DMS53 treated with DMSO at 0.1 percent for 48 hours (cell line): Measurements from ENCODE around the gene CELA3A.
"Not testable (repeated sequence)": the region's sequence is repeated elsewhere in the genome, so short reads cannot be mapped to it uniquely, and the experiment has no call there.

Experiments used
- DNase-seq: peaks from one replicate; lab custom pipeline; 2025; ENCODE audit not compliant: unreplicated experiment; lab: John Stamatoyannopoulos, UW

The CELA3A gene

GRCh38 chr1:22001409-22001808 is at the start of gene CELA3A:
CELA3A (plus strand) TSS chr1:22001657; CDS start chr1:22001675, 18 bp downstream.
- DNase-seq: no peak

DNA sequence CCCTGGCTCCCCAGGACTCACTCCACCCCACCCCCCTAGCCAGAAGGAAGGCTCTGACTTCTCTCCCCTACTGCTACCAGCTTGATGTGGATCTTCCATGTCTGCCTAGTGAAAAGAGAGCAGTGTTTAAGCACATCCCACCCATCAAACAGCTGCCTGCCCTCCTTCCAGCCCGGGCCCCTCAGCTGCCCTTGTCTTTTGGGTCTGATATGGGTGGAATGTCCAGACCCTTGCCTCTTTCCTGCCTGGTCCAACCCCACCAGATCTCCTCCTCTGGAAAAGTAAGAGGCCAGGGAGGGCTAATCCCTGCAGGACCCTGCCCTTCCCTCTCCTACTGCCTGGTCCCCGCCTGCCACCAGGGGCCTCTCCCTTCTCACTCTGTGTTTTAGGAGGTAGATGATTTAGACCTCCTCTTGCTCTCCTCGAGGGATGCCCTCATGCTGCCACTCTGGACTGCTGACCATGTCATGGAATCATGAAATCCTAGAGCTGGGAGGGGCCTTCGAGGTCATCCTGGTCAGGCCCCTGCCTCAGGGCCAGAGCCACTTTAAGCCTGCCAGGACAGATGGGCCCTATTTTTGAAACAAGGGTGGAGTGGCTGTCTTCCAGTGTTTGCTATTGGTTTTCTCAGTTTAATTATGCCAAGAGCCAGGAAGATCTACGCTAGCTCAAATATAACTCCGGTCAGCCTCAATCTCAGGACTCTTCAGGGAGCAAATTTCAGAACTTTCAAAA is 48.5 kb upstream of the CELA3A start:
- no peak for DNase-seq

- DNase-seq: no peak
Observed at GRCh38 chr1:21955058-21955457, 46.4 kb upstream of the CELA3A start.

GRCh38 chr1:21955501-21956281 is 45.8 kb upstream of the CELA3A start:
- DNase-seq: no peak

GRCh38 chr1:21956720-21957552 is 44.5 kb upstream of the CELA3A start:
- DNase-seq: peak; percentile 93

GRCh38 chr1:21961337-21961736 is 40.1 kb upstream of the CELA3A start:
- DNase-seq: no peak

DNA sequence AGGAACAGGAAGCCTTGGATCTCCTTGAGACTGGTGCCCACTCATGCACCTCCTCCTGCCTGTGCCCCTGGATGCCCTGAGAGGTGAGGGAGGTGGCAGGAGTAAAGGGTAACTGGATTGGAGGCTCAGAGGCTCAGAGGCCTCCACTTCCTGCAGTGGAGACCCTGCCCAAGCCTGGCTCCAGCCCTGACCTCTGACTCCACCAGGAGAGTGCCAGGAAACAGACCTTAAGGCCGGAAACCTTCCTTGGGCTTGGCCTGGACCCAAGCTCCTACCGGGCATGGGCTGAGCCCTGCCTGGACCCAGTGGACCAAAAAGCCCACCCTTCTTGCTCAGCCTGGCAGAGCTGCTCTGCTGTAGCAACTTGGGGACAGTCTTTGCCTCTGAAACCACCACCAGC is 39.7 kb upstream of the CELA3A start:
- no peak for DNase-seq

DNA sequence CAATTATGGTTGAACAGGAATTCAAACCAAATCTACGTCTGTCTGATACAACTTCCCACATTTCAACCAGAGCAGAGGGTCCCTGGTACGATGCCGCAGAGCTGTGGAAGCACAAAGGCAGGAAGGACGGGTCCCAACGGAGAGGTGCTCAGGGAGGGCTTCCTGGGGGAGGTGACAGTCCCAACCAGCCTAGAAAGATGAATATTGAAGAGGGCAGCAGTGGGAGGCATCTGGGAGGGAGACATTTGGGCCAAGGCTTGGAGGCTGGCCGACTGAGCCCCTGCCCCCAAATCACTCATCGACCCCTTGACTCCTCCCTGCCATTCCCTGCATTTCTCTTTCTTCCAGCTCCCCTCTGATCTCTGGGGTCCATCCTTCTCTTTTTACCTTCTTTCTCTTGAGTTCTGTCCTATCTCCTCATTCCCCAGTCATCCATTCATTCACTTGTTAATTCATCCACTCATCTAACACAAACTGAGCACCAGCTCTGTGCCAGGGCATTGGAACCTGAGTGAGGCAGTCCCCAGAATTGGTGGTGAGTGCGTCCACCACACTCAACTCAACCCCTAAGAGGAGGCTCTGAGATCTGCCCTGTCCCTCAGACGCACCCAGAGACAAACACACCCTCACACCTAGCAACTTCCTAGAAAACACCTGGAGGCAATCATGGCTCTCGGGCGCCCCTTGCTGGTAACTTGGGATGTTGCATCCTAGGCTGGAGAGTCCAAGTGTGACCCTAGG is 37.8 kb upstream of the CELA3A start:
- peak; percentile 46 for DNase-seq

- no peak for DNase-seq
Observed at GRCh38 chr1:21966247-21967000, 35.0 kb upstream of the CELA3A start.

DNA sequence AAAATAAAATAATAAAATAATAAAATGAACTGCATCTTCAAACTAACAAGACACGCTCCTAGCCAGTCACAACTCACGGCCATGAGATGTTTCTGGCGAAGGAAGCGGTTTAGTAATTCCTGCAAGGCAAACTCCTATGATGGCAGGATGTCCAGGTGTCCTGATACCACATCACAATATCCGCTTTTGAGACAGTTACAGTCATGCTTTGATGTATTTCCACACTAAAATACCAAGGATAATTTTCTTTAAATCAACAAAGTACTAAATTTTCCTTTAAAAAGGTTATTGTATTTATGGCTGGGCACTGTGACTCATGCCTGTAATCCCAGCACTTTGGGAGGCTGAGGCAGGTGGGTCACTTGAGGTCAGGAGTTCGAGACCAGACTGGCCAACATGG is 34.2 kb upstream of the CELA3A start:
- not testable (repeated sequence) for DNase-seq

DNA sequence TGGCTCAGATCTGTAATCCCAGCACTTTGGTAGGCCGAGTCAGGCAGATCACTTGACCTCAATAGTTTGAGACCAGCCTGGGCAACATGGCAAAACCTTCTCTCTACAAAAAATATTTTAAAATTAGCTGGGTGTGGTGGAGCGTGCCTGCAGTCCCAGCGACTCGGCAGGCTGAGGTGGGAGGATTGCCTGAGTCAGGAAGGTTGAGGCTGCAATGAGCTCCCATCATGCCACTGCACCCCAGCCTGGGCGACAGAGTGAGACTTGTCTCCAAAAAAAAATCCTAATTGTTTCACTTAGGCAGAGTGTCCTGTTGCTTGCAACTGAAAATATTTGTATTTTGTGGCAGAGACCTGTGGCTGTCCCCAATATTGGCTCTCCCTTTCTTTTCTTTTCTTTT is 32.4 kb upstream of the CELA3A start:
- not testable (repeated sequence) for DNase-seq

DNA sequence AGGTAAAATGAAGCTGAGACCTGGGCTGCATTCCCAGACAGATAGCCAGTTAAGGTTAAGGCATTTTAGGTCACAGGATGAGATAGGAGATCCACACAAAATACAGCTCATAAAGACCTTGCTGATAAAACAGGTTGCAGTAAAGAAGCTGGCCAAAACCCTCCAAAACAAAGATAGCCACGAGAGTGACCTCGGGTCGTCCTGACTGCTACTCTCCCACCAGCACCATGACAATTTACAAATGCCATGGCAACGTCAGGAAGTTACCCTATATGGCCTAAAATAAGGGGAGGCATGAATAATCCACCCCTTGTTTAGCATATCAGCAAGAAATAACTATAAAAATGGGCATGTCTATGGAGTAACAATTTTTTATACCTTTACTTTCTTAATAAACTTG is 30.9 kb upstream of the CELA3A start:
- DNase-seq: not testable (repeated sequence)

GRCh38 chr1:21972973-21973441 is 28.4 kb upstream of the CELA3A start:
- not testable (repeated sequence) for DNase-seq

DNA sequence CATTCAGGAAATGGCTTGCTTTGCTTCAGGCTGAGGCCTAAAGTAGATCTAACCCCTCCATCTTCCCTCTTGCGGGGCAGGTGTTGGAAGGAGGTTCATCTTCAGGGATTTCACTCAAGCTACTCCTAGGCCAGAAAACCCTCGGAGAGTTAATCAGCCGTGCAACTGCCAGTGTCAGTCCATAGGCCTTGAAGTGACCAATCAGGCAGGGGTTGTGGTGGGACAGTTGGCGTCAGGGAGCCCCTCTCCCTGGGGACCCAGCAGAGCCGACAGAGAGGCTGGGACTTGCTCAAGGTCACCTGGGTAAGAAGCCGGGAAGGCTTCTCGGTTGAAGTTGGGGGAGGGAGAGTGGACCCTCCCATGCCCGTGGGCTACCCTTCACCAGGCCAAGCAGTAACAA is 27.5 kb upstream of the CELA3A start:
- DNase-seq: not testable (repeated sequence)

DNA sequence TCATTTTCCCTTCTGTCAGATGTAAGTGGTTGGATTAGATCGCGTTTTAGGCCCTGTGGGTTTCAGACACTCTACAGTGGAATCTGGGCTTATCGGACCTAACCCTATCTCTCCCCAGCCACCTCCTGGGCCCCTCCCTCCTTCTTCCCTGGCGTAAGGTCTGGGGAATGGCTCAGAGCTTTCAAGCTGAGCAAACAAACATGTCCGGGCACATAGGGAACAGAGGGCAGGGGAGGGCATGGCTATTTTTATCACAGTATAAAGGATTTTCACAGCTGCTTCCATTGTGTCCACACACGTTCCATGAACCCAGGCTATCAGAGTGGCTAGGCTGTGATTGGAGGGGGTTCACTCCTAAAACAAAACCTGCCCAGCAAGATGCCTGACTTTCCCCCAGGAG is 26.8 kb upstream of the CELA3A start:
- peak; percentile 79 for DNase-seq

- DNase-seq: not testable (repeated sequence)
Observed at GRCh38 chr1:21975296-21975695, 26.2 kb upstream of the CELA3A start.

DNA sequence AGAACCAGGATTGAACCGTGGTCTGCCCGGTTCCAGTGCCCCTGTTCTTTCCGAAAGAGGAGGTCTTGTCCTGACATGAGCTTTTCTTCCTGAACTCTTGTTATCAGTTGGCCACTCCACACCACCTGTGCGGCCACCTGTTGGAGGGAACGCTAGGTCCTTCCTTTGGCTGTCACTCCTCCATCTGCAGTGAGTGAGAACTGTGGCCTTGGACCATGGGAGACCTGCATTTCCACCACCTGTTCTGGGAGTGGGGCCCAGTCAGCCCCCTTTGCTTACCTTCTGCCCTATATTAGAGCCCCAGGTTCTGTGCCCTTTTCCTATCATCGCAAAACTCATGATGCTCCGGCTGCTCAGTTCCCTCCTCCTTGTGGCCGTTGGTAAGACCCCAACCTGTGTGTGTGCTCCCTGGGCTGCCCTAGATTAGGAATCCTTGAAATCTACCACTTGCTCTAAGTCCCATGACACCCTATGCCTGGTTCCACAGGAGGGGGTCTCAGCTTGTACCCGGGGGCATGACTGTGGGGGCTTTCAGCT is 24.7 kb upstream of the CELA3A start, which contains the start of gene CELA3B:
Gene CELA3B (plus strand): TSS at position 320 of the 537 bp plus-strand sequence. CDS start 18 bp downstream, at position 338.
- not testable (repeated sequence) for DNase-seq

- not testable (repeated sequence) for DNase-seq
Observed at GRCh38 chr1:21978209-21978608, 23.2 kb upstream of the CELA3A start.

DNA sequence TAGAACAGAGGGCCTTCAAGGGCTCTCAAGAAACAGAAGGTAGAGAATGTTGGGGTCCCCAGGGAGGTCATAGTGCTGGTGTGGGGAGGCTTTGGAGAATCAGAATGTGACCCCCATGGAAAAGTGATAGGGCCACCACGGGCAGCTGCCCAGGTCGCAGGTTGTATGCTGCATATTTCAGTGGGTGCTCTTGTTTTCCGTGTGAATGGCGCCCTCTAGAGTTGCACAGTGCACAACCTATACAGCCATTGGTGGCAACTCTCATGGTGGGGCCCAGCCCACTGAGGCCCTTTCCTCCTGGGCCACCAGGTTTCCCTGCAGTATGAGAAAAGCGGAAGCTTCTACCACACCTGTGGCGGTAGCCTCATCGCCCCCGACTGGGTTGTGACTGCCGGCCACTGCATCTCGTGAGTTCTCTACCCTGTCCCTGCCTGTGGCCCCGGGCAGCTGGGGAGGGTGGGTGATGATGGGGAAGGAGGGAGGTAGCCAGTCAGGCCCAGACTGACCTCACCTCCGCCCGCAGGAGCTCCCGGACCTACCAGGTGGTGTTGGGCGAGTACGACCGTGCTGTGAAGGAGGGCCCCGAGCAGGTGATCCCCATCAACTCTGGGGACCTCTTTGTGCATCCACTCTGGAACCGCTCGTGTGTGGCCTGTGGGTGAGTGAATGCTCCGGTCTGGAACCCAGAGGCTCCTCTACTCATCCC is 20.8 kb upstream of the CELA3A start:
- DNase-seq: not testable (repeated sequence)
